Bronchial epithelial cell (primary cell): ENCODE results near the gene MYORG. TPM values are rescaled to one million over a fixed set of nuclear protein-coding genes. Genes with fewer than 3 reads are reported as not detected.
A peak's percentile ranks its signal among the peaks of the same experiment; 100 is the strongest.

ENCODE experiments used
- DNase-seq: peaks from one replicate; pipeline ENCODE4 v3.0.0-alpha.2; 2010; ENCODE audit warnings: low read depth
- FAIRE-seq: peaks from 2 replicates; lab custom pipeline; 2011; peaks lifted over from hg19 to GRCh38; lab: Jason Lieb, UNC
- H3K27me3 ChIP-seq: 2 replicates; pipeline ENCODE4 v1.5.1; 2011; ENCODE audit warnings: low read length; ENCODE audit not compliant: control insufficient read depth, insufficient read depth
- H3K36me3 ChIP-seq: 2 replicates; pipeline ENCODE4 v1.5.1; 2011; ENCODE audit warnings: low read length; ENCODE audit not compliant: control insufficient read depth, insufficient read depth
- H3K4me3 ChIP-seq: 2 replicates; pipeline ENCODE4 v1.5.1; 2011; ENCODE audit warnings: mild to moderate bottlenecking, low read depth, low read length, control low read depth
- total RNA-seq: library from RNA; depleted of rRNA; stranded (reverse); fragments of >200 nt; gene quantifications from 2 replicates; pipeline ENCODE4 v1.2.1, GENCODE V29; 2014
- TF ChIP-seq, protein P1 (sequence below): IDR thresholded peaks from 2 replicates; pipeline ENCODE4 v1.5.1; 2011; ENCODE audit warnings: mild to moderate bottlenecking, moderate library complexity, low read length, control low read depth, inconsistent platforms; ENCODE audit not compliant: insufficient read depth, severe bottlenecking

MYORG gene
- total RNA-seq, 1 donor from 2014 or later: 2.1 TPM

DNA sequence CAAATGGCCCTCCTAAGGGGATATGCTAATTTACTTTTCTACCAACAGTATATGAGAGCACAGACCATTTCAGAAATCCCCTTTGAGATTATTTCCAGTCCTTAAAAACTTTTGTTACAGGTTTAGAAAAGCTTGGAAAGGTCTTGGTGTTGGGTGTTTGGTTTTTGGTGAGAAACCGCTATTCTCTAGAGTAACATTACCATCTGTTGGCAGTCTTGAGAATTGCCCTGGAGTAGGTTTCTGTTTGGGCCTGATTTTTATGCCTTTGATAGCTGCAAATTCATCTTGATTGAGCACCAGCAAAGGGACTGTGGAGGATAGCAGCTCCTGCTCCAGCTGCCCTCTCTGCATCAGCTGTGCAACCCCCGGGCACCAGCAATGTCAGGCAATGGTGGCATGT, 39.3 kb downstream of the MYORG start:
- no peak overlapping the region for H3K4me3 ChIP-seq
- DNase-seq (peak; percentile 4), FAIRE-seq (no peak)
- TF ChIP-seq, protein P1, sequence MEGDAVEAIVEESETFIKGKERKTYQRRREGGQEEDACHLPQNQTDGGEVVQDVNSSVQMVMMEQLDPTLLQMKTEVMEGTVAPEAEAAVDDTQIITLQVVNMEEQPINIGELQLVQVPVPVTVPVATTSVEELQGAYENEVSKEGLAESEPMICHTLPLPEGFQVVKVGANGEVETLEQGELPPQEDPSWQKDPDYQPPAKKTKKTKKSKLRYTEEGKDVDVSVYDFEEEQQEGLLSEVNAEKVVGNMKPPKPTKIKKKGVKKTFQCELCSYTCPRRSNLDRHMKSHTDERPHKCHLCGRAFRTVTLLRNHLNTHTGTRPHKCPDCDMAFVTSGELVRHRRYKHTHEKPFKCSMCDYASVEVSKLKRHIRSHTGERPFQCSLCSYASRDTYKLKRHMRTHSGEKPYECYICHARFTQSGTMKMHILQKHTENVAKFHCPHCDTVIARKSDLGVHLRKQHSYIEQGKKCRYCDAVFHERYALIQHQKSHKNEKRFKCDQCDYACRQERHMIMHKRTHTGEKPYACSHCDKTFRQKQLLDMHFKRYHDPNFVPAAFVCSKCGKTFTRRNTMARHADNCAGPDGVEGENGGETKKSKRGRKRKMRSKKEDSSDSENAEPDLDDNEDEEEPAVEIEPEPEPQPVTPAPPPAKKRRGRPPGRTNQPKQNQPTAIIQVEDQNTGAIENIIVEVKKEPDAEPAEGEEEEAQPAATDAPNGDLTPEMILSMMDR: peak; percentile 5
- H3K27me3 ChIP-seq: no peaks in the 10 kb centered on the region
- H3K36me3 ChIP-seq: peaks cover 21% of the 10 kb centered on the region

DNA sequence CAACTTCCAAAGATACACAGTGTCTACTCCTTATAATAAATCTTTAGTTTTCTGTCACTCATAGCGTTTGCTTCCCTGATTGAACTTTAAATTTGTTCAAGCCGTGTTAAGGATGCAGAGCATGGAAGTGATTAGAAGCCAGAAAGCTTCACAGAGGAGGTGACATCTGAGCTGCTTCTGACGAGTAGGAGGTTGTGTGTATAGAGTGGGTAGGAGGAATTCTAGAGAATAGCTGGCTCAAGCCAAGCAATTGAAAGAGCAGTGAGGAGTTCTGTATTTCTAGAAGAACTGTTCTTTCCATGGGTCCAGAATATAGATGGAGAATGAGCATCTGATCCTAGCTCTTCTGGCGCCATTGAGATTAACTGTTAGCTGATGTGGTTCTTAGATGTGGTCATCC, 41.3 kb downstream of the MYORG start:
- no peak for DNase-seq
- TF ChIP-seq, protein P1: no peak
- no peak for FAIRE-seq
- no peaks in the 10 kb centered on the region for H3K27me3 ChIP-seq
- H3K4me3 ChIP-seq: no peak overlapping the region
- H3K36me3 ChIP-seq: peaks cover 16% of the 10 kb centered on the region

DNA sequence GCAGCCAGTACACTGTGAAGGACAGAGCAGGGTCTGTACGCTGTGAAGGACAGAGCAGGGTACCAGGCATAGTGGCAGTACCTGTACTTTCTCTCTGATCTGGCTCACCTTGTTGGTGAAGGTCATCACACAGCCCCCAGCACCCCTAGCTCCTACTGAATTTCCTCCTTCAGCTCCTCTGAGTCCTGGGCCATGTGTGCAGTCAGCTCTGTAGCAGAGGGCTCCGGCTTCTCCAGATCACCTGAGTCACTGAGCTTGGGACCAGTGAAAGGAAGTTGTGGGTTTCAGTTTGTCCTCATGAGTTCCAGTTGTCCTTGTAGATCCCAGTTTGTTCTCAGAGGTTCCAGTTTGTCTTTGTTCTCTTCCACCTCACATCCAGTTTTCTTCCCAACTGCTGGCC, 41.8 kb downstream of the MYORG start:
- Histone ChIP-seq H3K27me3 (no peaks in the 10 kb centered on the region), H3K36me3 (peaks cover 15% of the 10 kb centered on the region), H3K4me3 (no peak overlapping the region)
- TF ChIP-seq, protein P1: no peak
- no peak for FAIRE-seq
- DNase-seq: no peak

DNA sequence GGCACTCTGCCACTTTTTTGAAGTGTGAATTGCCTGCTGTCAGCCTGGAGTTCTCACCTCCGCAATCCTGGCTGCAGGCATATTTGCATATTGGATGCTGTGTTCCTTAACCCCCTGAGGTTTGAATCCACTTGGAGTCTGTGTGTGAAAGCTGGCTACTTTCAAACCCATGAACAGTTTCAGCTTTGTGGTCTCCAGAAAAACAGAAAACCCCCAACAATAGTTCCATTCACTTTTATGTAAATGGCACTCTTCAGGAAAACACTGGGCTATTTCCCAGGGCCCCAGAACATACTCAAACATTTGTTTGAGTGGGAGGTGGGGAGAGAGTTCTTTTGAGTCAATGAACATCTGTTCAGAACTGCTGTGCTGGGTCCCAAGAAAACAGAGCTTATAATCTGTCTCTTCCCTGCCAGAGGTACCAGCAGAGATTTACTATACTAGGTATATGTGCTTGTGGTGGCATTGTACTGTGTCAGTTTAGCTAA, 42.3 kb downstream of the MYORG start:
- FAIRE-seq (no peak), DNase-seq (no peak)
- Histone ChIP-seq H3K4me3 (no peak overlapping the region), H3K27me3 (no peaks in the 10 kb centered on the region), H3K36me3 (peaks cover 13% of the 10 kb centered on the region)
- TF ChIP-seq, protein P1: no peak

DNA sequence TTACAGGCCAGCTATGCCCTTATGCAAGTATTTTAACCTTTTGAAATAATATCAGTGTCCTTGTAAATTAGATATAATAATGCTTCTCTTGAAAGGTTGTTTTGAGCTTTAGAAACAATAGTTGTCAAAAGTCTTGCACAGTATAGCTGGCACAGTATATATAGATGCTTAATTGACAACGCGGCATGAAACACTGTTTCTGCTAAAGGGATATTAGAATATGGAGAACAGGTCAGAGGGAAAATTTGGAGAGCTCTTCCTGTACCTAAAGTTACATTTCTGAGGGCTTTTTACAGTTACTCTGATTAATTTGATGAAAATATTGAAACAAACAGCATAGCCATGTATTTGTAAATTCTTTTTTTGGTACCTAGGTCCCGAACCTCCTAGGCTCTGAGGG, 42.9 kb downstream of the MYORG start:
- H3K27me3 ChIP-seq: no peaks in the 10 kb centered on the region
- TF ChIP-seq, protein P1: no peak
- no peak for FAIRE-seq
- DNase-seq: no peak
- H3K36me3 ChIP-seq: peaks cover 9% of the 10 kb centered on the region
- no peak overlapping the region for H3K4me3 ChIP-seq

DNA sequence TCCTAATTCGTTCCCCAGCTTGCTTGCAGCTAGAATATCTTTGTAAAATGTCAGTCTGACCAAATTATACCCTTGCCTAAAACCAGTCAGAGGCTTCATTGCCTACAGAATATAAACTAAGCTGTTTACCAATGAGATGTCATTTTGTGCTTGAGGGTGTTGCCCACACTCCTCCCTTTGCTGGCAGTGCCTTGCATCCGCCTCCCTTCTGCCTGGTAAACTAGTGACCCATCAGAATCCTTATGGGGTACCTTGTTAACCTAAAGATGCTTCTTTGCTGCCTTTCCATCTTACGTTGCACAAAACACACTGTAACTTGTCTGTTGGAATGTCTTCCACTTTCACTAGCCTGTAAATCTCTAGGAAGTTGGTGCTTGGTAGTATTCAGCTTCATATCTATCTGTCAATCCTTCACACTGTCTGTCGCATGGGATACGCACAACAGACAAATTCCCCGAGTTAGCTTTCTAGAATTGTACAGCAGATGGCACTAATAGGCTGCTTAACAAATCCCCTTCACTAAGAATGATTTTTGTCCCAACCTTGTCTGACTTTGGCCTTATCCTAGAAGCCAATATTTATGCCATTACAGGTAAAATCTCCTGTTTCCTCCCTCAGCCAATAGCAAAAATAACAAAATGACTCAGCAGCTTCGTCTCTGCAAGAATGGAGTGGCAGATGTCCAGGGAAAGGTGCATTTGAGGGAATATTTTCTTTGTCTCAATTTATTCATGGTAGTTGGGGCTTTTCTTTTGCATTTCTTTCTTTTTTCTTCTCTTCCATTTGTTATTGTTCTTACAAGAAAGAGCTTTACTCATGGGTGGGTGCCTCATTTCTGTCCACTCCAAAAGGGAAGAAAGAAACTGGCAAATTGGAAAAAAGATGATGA, 44.4 kb downstream of the MYORG start:
- FAIRE-seq (no peak), DNase-seq (peak; percentile 61)

More for the DNA sequence above, 44.4 kb downstream of the MYORG start:
- Histone ChIP-seq H3K27me3 (no peaks in the 10 kb centered on the region), H3K36me3 (peaks cover 2% of the 10 kb centered on the region), H3K4me3 (no peak overlapping the region)
- TF ChIP-seq, protein P1: peak; percentile 52
